Islet precursor cell (in vitro differentiated cells): ENCODE data around the gene KLRF1.
A peak's percentile ranks its signal among the peaks of the same experiment; 100 is the strongest.

Experiments
- DNase-seq: peaks from one replicate; pipeline ENCODE4 v3.0.0-alpha.2; 2018

KLRF1 gene

DNA sequence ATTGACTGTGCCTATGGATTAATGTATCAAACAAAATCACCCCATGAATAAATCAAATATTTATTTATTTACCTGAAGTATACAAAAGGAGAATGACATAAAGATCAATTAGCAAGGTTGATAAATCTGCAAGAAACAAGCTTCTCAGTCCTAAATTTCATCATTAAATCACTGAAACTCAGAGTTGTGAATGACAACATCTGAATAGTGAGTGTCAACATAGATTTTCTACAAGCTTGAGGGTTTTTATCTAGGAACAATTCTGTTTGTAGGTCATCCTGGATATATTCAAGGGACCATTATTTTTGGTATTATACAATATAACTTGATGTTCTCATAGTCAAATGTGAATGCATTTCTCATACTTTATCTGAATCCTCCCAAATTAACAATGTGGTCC lies 17.4 kb upstream of the KLRF1 start:
- no peak for DNase-seq

DNA sequence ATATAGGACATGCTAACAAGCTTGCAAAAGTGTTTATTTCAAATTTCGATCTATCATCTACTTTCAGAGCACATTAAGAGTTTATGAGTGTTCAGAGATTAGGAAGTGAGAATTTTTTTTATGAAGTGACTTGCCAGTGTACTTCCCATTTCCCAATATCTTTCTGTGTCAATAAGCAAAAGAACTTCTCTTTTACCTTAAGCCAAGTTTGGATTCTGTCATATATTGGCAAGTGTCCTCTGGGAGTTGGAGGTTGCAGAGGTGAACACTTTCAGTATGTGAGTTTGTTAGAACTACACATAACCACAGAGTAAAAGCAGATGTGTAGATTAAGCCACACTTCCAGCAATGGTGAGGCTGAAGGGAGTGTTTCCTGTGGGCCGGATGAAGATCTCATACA lies 16.6 kb upstream of the KLRF1 start:
- no peak for DNase-seq

DNA sequence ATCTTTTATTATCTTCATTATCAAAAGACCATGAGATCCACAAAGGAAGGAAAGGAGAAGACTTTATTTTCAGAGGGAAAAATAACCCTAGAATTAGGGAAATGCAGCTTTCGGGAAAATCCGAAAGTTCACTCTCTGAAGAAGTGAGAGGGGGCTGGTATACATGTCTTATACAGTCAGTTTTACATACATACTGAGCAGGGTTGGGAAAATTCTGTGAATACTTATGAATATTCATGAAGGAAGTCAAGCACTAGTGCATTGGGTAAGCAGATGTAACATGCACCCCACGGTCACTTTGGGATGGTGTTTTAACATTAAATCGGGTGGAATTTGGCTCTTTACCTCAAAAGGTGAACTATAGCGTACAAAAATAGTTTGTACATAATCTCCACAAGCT lies 15.7 kb upstream of the KLRF1 start:
- DNase-seq: no peak

DNA sequence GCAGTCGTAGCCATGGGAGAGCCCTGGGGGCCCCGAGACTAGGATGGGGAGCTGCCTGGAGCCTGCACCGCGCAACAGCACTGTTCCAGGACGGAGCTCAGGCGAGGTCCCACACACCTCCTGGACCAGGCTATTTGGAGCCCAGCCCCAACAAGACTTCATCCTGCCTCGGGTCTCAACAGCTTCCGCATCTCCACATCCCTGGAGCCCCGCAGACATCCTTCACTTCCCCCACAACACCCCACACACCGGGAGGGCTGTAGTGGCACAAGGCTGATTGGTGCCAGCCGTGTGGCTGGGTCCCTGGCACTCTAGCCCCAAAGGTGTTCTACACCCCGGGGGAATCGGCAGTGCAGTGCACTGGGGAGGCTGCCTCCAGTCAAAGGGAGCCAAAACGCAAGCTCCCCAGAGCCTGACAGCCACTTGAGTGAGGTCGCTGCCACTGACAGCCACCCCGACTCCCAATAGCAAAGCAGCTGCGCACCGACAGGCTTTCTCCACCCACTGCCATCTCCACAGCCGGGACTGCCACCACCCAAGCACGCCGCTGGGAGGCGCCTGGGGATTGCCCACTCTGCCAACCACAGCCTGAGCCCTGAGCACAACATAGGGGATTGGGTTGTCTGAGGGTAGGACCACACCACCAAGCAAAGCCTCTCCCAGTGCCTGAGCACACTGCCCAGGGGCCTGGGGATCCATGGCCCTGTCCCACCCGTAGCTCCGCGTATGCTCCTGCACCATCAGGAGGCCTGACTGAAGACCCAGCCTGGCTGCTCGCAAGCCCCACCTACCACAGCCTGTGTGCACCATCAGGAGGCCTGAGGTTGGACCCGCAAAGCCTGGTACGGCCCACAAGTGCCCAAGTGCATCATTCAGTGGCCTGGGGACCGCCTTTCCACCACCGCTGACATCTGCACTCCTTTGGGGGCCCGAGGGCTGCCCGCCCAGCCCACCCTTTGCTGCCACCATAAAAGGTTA lies 13.2 kb upstream of the KLRF1 start:
- peak; percentile 95 for DNase-seq

DNA sequence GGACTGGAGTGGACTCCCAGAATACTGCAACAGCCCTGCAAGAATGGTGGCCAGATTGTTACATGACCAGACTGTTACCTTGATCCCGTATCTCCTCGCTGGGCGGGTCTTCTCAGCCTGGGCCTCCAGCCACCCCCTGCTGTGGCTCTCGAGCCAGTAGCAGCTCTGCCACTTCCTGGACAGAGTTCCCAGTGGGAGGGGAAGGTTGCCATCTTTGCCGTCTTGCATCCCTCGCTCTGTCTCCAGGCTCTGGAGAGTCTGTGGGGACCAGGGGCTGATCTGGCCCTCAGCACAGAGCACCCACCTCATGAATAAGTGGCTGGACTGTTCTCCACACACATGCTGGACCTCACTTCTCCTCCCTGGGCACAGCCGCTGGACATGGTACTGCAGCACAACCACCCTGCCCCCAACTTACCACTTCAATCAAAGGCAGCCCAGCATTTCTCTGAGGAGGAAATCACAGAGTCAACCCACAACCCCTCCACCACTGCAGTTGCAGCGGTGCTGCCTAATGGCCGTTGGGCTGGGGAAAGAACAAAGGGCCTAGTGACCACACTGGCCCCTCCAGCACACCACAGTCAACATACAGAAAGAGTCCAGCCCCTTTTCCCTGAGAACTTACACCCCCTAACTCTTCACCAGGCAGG lies 6.9 kb upstream of the KLRF1 start:
- DNase-seq: no peak

DNA sequence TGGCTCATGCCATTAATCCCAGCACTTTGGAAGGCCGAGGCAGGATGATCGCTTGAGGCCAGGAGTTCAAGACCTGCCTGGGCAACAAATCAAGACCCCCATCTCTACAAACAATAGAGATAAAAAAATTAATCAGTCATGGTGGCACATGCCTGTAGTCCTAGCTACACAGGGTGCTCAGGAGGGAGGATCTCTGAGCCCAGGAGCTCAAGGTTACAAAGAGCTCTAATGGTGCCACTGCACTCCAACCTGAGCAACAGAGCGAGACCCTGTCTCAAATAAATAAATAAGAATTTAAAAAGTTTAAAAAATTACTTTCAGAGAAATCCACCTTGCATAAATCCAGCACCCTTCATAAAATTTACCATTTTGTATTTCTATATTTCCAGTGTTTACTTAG lies 2.2 kb downstream of the KLRF1 start:
- no peak for DNase-seq

DNA sequence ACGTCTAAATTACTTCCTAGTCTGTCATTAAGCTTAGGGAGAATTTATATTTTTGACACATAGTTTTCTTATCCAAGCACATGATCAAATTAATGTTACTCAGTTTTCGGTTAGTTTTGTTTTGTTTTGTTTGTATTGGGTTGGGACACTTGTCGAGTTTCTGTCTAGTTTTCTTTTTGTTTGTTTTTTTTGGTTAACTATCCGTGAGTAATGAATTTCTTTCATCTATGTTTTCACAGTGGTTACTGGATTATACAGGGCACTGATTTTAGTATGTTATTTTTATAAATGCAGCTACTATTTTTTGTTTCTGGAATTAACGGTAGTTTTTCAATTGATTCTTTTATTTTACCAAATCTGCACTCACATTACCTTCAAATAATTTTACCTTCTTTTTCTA lies 2.7 kb downstream of the KLRF1 start:
- DNase-seq: no peak

DNA sequence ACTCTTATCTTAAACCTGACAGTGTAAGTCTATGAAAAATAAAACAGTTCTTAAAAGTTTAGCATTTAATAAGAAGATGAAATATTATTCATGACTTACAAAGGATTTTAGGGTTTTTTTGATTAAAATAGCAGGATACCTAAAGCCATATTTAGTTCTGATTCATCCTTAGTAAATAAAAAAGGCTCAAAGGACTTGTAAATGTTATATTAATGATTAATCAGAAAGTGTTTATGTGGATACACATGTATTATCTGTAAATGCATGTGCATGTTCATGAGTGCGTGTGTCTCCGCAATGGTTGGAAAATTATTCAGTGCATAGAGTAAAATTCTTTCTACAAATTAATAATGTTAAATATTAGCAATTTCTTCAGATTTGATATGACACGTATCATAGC lies 4.4 kb downstream of the KLRF1 start:
- DNase-seq: no peak

DNA sequence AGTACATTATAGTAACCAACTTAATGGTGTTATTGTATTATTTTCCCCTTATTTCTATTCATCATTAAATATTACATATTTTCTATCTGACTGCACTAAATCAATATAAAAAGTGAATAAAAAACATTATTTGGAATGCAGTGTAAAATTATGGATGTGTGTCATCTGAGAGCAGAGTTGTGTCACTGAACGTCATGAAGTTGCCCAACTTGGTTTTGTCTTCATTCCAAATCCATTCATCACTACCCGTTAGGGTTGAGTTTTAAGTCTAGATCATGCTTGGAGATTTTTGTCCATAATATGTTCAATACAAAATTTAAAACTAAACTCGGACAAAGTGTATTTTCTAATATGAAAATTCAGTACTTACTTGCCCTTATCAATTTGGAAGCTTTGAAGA lies 16.1 kb downstream of the KLRF1 start:
- no peak for DNase-seq

DNA sequence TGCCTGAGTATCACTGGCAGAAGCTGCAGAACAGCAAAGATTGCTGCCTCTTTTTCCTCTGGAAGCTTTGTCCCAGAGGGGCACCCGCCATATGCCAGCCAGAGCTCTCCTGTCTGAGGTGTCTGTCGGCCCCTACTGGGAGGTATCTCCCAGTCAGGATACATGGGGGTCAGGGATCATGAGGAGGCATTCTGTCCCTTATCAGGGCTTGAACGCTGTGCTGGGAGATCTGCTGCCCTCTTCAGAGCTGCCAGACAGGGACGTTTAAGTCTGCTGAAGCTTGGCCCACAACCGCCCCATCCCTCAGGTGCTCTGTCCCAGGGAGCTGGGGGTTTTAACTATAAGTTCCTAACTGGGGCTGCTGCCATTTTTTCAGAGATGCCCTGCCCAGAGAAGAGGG lies 21.6 kb downstream of the KLRF1 start:
- no peak for DNase-seq

DNA sequence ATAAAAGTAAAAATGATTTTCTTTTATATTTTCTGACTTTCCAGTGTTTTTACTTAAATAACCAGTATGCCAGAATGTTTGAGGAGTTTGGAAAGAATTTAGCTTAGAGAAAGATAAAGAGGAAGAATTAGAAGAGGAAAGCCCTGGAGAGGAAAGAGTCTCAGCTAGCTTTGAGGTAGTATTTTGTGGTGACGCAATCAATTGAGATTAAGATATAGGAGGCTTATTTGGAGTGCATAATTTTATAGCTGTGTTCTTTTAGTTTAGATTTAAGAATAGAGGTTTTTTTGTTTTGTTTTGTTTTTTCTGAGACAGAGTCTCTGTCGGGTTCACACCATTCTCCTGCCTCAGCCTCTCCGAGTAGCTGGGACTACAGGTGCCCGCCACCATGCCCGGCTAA lies 23.8 kb downstream of the KLRF1 start:
- no peak for DNase-seq

DNA sequence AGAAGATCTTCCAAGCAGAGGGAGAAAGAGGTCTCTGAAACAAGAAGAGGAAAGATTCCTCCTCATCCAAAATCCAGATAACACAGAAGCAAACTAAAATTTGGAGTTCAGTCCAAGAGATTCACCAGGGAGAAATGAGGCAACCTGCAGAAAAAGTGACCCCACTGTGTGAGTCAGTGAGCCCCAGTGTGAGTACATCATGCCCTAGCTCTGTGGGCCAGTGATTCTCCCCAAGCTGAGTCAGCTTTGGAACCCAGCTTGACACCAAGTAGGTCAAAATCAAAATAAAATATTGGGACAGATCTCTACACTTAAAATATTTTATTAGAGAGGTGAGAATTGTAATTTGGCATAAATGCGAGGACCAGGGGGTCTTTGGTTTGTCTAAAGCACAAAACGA lies 24.6 kb downstream of the KLRF1 start:
- DNase-seq: no peak

DNA sequence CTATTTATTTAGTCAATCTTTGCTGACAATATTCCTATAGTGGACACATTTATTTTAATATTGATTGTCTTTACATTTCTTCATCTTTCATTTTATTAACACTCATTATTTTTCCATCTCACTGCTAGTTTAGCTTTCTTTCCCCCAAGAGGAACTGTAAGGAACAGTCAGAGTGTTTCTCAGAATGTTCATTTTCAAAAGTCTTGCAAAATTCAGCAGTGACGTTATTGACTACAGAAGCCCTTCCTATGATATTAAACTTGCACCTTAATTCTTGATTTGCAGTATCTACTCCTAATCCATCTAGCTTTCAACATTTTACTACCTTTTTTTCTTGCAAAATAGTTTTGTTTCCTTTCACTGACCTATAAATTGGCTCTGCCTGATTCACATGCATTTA lies 28.9 kb downstream of the KLRF1 start:
- DNase-seq: no peak

DNA sequence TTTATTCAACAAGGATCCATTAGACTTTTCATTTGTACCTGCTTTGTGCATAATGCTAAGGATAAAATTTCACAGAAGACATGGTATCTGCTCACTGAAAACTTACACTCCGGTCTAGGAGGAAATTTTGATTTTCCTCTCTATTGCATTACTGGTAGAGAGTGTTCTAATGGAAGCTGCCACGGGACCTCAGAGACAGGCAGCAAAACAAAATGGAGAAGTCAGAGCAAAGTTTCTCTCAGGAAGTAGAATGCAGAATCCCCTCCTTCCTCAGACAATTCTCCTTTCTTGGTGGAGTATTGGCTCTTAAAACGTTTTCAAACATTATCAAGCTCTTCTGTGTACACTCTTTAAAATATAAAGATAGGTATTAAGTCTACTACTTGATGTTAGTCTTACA lies 29.6 kb downstream of the KLRF1 start:
- DNase-seq: no peak

DNA sequence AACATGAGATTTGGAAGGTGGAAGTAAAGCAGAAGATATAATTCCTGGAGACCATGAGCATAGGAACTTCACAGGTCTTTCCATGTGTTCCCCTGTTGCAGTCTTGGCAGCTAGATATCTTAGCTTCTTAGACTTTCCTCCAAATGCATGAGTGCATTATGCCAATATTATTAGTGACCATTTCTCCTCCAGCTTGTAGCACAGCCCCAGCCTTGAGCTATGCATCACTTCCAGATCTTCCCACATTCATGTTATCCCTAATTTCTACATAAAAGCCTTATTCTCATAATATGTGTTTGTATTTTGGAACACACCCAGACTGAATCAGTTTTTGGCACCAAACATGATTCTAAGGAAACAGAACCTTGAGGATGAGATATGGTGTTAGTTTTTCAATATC lies 30.9 kb downstream of the KLRF1 start:
- no peak for DNase-seq

DNA sequence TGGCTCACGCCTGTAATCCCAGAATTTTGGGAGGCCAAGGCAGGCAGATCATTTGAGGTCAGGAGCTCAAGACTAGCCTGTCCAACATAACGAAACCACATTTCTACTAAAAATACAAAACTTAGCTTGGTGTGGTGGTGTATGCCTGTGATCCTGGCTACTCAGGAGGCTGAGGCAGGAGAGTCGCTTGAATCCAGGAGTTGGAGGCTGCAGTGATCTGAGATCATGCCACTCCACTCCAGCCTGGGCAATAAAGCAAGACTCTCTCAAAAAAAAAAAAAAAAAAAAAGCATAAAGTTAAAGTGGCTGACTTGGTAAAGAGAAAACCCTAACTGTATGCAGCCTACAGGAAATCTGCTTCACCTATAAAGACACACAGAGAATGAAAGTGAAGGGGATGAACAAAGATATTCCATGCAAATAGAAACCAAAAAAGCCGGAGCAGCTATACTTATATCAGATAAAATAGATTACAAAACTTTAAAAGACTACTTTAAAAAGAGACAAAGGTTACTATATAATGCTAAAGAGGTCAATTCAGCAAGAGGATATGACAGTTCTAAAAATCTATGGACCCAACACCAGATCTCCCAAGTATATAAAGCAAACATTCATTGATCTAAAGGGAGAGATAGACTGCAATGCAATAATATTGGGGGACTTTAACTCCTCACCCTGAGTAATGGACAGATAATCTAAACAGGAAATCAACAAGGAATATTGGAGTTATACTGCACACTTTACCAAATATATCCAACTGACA lies 37.8 kb downstream of the KLRF1 start:
- no peak for DNase-seq

DNA sequence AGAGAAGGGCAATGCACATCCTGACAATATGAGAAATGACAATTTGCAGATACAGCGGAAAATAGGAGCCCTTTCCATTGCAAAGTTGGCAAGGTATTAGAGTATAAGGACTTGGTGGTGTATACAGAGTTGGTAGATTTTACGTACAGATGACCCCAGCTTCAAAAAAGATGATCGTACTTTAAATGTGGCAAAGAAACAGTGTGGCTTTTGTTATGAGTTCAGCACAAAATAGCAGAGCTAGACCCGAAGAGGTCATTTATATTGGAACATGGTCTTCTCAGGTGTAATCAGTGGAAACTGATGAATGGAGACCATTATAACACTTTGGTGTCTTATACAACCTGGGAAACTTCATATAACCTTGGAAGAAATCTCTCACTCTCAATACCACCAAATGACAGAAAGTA lies 39.6 kb downstream of the KLRF1 start:
- DNase-seq: no peak

DNA sequence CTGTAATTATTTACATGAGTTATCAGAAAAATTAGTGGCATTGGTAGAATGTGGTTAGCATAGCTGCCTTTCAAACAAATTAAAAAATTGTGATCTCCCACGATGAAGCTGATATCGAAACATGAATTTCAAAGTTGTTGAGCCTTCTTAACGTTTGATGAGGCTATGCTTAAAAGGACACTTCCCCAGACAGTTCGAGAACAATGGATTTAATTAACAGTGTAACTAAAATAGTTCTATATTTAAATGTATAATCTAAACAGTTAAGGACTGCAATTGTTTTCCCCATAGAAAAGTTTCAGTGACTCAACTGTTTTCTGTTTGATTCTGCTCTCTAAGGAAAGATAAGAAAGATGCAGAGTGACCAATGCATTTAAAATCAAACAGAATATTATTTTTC lies 40.2 kb downstream of the KLRF1 start:
- DNase-seq: no peak

DNA sequence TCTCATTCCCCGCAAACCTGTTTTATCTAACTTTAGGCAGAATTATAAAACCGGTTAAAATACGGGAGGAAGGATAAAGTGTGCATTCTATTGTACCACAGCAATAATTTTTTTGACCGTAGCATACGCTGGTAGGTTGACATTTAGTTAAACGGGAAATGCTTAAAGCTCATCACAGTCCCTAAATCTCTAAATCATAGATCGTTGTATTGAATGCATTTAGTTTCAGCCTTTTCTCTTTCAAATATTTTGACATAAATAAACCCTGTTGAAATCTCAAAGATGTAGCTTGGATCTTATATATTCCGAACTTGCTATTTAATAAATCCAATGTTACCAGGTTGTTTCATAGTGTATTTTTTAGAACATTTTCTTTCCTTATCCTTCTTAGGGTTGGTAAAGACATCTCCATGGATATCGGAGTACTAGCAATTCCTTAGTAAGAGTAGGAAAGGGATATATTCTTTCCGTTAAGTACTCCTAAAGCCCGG lies 41.1 kb downstream of the KLRF1 start:
- no peak for DNase-seq

DNA sequence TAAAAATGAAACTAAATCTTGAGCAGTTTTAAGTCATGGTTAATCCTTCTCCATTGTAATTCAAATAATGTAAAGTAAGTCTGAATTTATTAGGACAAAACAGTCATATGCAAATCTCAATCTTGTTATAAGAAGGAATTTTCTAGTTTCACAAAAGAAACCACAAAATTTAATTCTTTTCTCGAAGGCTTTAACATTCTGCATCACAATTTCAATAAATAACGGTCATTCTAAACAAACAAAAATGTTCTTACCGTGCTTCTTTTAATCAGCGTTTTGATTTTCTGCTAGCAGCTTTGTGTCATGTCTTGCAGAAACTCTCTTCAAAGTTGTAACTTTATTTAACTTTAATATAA lies 41.6 kb downstream of the KLRF1 start:
- DNase-seq: no peak

DNA sequence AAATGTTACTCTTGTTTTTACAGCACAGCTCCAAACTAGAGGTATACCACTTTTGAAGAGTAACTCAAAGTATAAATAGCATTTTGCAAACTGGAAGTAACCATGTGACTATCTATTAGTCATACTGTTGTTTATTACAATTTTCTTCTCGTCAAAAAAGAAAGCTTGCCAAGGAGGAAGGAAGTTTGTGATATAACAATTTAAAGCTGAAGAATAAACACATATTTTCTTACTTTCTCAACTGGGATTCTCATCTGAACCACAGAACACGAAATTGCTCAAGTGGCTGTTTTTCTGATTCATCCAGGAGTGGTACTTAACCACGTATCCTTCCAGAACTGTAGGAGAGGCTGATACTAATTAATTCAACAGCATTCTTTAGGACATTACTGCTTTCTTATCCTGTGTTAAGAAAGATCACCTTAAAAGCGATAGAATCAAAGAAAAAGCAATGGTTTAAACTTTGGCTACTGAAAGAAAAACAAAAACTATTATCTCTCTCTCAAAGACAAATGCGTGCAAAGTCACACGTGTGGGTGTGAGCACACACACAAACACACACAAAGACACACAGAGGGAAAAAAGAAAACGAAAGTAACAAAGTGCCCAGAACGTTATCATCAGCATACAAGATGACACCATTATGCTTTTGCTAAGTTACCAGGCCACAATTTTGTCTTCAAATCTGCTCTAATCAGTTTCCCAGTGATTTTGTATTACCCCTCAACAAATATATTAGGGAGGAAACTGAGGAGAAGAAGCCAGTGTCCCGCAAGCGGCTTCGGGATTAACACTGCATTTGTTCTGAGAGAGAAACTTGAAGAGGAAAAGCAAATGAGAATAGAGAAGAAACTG lies 42.3 kb downstream of the KLRF1 start, which contains the start of gene CLEC2B:
Gene CLEC2B, minus strand, starts transcription at position 48 of the 855 bp plus-strand sequence.
- no peak for DNase-seq

DNA sequence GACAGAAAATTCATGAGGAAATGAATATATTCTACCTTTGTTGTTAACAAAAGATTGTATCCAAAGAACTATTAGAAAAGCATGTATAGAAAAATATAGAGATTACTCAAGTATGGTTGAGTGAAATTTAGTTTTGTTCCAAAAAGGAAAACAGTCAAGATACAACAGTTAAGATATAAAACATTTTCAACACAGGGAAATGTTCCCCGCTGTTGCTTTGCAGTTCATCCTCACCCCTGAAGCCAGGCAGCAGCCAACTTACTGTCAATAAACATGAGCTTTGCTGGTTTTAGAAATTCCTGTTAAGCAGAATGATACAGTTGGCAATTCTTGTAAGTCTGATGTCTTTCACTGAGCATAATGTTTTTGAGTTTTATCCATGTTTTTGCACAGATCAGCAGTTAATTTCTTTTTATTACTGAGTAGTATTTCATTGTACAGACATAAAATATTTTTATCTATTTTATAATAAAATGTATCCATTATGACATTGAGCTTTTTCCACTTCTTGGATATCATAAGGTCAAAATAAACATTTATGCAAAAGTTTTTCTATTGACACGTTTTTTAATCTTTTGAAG lies 43.1 kb downstream of the KLRF1 start:
- no peak for DNase-seq
